ENCODE measurements around the gene CIC.
"Not testable (repeated sequence)": the region's sequence is repeated elsewhere in the genome, so short reads cannot be mapped to it uniquely, and the experiment has no call there.

The CIC gene

DNA sequence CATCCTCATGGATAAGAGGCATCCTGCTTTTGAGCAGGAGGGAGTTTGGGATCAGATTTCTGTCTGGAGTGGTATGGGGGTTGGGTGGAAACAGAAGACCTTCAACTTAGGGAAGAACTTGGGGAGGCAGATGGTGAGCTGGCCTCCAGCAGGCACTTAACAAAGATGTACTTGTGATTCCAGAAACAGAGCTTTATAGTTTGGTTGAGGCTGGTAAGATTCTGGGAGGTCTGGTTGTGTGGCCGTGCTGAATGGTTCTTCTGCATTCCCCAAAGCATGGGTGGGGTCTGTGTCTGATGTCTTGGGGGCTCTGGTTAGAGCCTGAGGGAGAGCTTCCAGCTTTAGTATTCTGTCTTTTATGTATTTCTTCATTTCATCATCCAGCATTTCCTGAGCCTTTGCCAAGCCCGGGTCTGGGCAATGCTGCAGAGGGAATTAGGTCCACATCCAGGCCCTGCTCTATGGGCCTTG is 61.2 kb downstream of the CIC start:
- TF ChIP-seq, protein P1, sequence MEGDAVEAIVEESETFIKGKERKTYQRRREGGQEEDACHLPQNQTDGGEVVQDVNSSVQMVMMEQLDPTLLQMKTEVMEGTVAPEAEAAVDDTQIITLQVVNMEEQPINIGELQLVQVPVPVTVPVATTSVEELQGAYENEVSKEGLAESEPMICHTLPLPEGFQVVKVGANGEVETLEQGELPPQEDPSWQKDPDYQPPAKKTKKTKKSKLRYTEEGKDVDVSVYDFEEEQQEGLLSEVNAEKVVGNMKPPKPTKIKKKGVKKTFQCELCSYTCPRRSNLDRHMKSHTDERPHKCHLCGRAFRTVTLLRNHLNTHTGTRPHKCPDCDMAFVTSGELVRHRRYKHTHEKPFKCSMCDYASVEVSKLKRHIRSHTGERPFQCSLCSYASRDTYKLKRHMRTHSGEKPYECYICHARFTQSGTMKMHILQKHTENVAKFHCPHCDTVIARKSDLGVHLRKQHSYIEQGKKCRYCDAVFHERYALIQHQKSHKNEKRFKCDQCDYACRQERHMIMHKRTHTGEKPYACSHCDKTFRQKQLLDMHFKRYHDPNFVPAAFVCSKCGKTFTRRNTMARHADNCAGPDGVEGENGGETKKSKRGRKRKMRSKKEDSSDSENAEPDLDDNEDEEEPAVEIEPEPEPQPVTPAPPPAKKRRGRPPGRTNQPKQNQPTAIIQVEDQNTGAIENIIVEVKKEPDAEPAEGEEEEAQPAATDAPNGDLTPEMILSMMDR (IDR thresholded peaks at IDR 0.05; ENCODE audit: borderline replicate concordance, control extremely low read depth, extremely low read depth, insufficient read depth, missing control alignments): no peak
- DNase-seq (ENCODE audit: low spot score): no peak

GRCh38 chr19:42331333-42331732 is 62.3 kb downstream of the CIC start:
- DNase-seq (ENCODE audit: low spot score); in situ Hi-C loops (cut with MboI; ENCODE audit: low sequenced_read_pairs, unreplicated experiment): not testable (repeated sequence)

More for the DNA sequence above, 61.2 kb downstream of the CIC start:
- in situ Hi-C loops (cut with MboI; ENCODE audit: low sequenced_read_pairs, unreplicated experiment): no loop called here

DNA sequence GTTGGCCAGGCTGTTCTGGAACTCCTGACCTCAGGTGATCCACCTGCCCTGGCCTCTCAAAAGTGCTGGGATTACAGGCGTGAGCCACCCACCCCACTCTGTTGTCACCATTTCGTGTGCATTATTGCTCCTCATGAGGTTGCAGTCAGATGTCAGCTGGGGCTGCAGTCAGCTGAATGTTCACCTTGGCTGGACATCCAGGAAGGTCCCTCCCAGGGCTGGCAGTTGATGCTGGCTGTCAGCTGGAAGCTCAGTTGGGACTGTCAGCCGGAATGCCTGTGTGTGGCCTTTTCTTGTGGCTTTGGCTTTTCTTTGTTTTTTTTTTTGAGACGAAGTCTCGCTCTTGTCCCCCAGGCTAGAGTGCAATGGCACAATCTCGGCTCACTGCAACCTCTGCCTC is 63.0 kb downstream of the CIC start:
- no peak for DNase-seq (ENCODE audit: low spot score)
- in situ Hi-C loops (cut with MboI; ENCODE audit: low sequenced_read_pairs, unreplicated experiment): no loop called here
- TF ChIP-seq, protein P1 (IDR thresholded peaks at IDR 0.05; ENCODE audit: borderline replicate concordance, control extremely low read depth, extremely low read depth, insufficient read depth, missing control alignments): no peak

GRCh38 chr19:42333018-42333417 is 64.0 kb downstream of the CIC start:
- in situ Hi-C loops (cut with MboI; ENCODE audit: low sequenced_read_pairs, unreplicated experiment): no loop called here
- TF ChIP-seq, protein P1 (IDR thresholded peaks at IDR 0.05; ENCODE audit: borderline replicate concordance, control extremely low read depth, extremely low read depth, insufficient read depth, missing control alignments): no peak
- no peak for DNase-seq (ENCODE audit: low spot score)

- TF ChIP-seq, protein P1 (IDR thresholded peaks at IDR 0.05; ENCODE audit: borderline replicate concordance, control extremely low read depth, extremely low read depth, insufficient read depth, missing control alignments): no peak
- in situ Hi-C loops (cut with MboI; ENCODE audit: low sequenced_read_pairs, unreplicated experiment): no loop called here
- DNase-seq (ENCODE audit: low spot score): no peak
Observed at GRCh38 chr19:42333975-42334696, 65.1 kb downstream of the CIC start.

- no peak for DNase-seq (ENCODE audit: low spot score)
- in situ Hi-C loops (cut with MboI; ENCODE audit: low sequenced_read_pairs, unreplicated experiment): no loop called here
Observed at GRCh38 chr19:42334697-42335373, 65.8 kb downstream of the CIC start.

More at GRCh38 chr19:42334697-42335373, 65.8 kb downstream of the CIC start:
- TF ChIP-seq, protein P1 (IDR thresholded peaks at IDR 0.05; ENCODE audit: borderline replicate concordance, control extremely low read depth, extremely low read depth, insufficient read depth, missing control alignments): no peak

Measured in GM13976 (cell line).